HL-60 (cell line): ENCODE data around the gene DTNBP1.

Experiments used
- DNase-seq, 2 experiments: peaks; one replicate each; pipeline ENCODE4 v3.0.0-alpha.2; 2010 to 2020; ENCODE audit warnings: low read depth in 1 of 2, low spot score in 1 of 2
- H3K27ac ChIP-seq: fragments of 250-450 bp; sonication (Bioruptor Pico); replicated peaks from 2 replicates; pipeline ENCODE4 v1.5.1; 2020; ENCODE audit warnings: mild to moderate bottlenecking, moderate library complexity
- H3K27me3 ChIP-seq: fragments of 250-450 bp; sonication (Bioruptor Pico); 2 replicates; pipeline ENCODE4 v1.5.1; 2021; ENCODE audit warnings: mild to moderate bottlenecking, moderate library complexity; ENCODE audit not compliant: insufficient read depth, poor library complexity, severe bottlenecking
- H3K4me3 ChIP-seq: replicated peaks from 2 replicates; pipeline ENCODE4 v1.5.1; 2011; ENCODE audit warnings: mild to moderate bottlenecking, control low read depth, low read length; ENCODE audit not compliant: insufficient read depth
- CTCF ChIP-seq: IDR thresholded peaks from one replicate; pipeline ENCODE4 v1.5.1; 2011; ENCODE audit warnings: low read length, control low read depth, inconsistent platforms; ENCODE audit not compliant: insufficient read depth
- GABPA ChIP-seq: IDR thresholded peaks from 2 replicates; pipeline ENCODE4 v1.6.1; 2012; ENCODE audit warnings: low read depth
- POLR2AphosphoS5 ChIP-seq: IDR thresholded peaks from 2 replicates; pipeline ENCODE4 v1.6.1; 2012; ENCODE audit warnings: low read depth
- SPI1 ChIP-seq: IDR thresholded peaks from 2 replicates; pipeline ENCODE4 v1.6.1; 2012; ENCODE audit warnings: low read depth, mild to moderate bottlenecking, borderline replicate concordance
- TF ChIP-seq, protein P1 (sequence below): IDR thresholded peaks from 2 replicates; pipeline ENCODE4 v1.6.1; 2012; ENCODE audit warnings: low read depth; ENCODE audit not compliant: insufficient replicate concordance

DTNBP1 gene

DNA sequence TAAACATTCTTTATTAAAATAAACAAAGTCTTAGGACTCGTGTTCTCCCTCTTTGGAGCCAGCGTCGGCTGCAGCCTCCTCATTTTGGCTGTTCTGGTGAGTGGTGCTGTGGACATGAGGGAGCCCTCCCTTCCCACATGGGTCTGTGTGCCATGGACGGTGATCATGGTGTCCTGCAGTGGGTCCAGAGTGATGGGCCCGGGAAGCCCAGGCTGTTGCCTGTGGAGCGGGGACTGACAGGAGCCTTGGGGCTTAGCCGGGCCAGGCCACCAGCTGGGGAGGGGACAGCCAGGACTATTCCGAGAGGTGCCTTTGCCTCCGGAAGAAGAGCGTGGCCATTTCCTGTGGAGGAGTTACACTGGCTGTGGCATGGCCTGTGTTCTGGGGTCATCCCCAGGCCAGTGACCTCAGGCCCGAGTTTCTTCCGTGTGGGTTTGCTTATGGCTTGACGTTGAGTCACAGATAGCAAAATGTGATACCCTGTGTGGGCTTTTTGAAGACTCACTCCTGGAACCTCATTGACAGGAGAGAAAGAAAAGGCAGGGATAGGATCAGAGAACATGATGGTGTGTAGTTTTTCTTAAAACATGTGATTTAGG lies 153.4 kb downstream of the DTNBP1 start:
- TF ChIP-seq SPI1, result no peak
- TF ChIP-seq POLR2AphosphoS5, result no peak
- no peak for TF ChIP-seq GABPA
- no peak for TF ChIP-seq CTCF
- TF ChIP-seq, protein P1, sequence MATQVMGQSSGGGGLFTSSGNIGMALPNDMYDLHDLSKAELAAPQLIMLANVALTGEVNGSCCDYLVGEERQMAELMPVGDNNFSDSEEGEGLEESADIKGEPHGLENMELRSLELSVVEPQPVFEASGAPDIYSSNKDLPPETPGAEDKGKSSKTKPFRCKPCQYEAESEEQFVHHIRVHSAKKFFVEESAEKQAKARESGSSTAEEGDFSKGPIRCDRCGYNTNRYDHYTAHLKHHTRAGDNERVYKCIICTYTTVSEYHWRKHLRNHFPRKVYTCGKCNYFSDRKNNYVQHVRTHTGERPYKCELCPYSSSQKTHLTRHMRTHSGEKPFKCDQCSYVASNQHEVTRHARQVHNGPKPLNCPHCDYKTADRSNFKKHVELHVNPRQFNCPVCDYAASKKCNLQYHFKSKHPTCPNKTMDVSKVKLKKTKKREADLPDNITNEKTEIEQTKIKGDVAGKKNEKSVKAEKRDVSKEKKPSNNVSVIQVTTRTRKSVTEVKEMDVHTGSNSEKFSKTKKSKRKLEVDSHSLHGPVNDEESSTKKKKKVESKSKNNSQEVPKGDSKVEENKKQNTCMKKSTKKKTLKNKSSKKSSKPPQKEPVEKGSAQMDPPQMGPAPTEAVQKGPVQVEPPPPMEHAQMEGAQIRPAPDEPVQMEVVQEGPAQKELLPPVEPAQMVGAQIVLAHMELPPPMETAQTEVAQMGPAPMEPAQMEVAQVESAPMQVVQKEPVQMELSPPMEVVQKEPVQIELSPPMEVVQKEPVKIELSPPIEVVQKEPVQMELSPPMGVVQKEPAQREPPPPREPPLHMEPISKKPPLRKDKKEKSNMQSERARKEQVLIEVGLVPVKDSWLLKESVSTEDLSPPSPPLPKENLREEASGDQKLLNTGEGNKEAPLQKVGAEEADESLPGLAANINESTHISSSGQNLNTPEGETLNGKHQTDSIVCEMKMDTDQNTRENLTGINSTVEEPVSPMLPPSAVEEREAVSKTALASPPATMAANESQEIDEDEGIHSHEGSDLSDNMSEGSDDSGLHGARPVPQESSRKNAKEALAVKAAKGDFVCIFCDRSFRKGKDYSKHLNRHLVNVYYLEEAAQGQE, result no peak
- H3K27me3 ChIP-seq, result no peaks in the 10 kb centered on the region
- no peak for DNase-seq
- no peak overlapping the region for H3K4me3 ChIP-seq
- H3K27ac ChIP-seq, result no peak overlapping the region

DNA sequence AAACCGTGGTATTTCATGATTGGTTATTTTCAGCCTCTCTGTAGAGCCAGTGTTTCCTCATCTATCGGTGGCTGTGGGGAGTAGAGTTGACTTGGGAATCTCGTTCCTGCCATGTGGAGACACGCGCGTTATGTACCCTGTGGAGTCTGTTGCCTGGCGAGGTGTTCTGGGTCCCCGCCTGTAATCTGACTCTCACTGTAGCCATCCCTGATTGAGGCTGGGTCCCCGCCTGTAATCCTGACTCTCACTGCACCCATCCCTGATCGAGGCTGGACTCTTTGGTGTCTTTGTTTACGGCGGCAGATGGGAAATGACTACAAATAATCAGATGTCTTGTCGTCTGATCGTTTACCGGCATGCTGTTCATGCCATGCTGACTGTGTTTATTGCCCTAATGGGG lies 153.9 kb downstream of the DTNBP1 start:
- no peak for DNase-seq
- Histone ChIP-seq H3K27ac (peak overlapping the region; percentile 39; the same call in 1 of the 2 replicates), H3K4me3 (no peak overlapping the region), H3K27me3 (no peaks in the 10 kb centered on the region)
- TF ChIP-seq GABPA, result no peak
- no peak for TF ChIP-seq SPI1

- peak; percentile 14 to 35 for DNase-seq
- TF ChIP-seq SPI1 (no peak), POLR2AphosphoS5 (no peak), CTCF (no peak), GABPA (no peak)
- TF ChIP-seq, protein P1, result no peak
- peak overlapping the region; percentile 39; the same call in 1 of the 2 replicates for H3K27ac ChIP-seq
- no peaks in the 10 kb centered on the region for H3K27me3 ChIP-seq
- H3K4me3 ChIP-seq, result no peak overlapping the region
These were observed 154.4 kb downstream of the DTNBP1 start for GRCh38 chr6:15508441-15508871.

DNA sequence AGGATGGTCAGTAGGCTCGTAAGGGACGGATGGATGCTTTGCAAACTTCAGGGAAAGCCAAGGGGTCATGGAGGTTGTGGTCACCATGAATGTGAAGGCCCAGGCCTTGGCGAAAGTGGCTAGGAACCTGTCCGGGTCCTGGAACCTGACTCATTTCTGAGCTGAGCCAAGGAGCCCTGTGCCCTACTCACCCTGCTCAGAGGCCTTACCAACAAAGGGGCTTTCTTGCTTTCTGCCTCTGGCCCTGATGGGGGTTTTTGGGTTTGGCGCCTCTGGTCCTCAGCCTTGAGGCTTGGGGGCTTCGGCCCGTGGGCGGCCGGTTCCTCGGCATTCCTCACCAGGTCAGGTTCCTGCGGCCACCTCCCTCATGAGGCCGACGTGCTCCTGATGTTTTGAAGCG lies 155.1 kb downstream of the DTNBP1 start:
- H3K27ac ChIP-seq, result no peak overlapping the region
- no peak for DNase-seq
- no peak for TF ChIP-seq CTCF
- no peak for TF ChIP-seq SPI1
- no peak for TF ChIP-seq GABPA
- TF ChIP-seq POLR2AphosphoS5, result no peak
- TF ChIP-seq, protein P1, result no peak
- H3K27me3 ChIP-seq, result no peaks in the 10 kb centered on the region
- H3K4me3 ChIP-seq, result no peak overlapping the region
